Measurements from ENCODE around the gene ASRGL1.
"Not testable (repeated sequence)": the region's sequence is repeated elsewhere in the genome, so short reads cannot be mapped to it uniquely, and the experiment has no call there.

Gene ASRGL1

DNA sequence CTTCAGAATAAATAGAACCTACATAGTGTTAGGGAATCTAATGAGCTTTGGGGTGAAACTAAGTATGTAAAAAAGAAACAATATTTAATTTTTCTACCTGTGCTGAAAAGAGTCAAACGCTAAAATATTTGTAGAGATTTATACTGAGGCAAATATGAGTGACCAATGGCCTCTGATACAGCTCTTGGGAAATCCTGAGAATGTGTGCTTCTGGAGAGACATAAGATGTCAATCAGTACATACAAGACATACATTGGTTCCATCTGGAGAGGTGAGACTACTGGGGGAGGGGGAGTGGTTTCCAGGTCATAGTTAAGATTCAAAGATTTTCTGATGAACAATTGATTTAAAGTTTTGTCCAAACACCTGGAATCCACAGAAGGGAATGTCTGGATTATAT, 970 bp downstream of the ASRGL1 start:
- Mint-ChIP-seq H3K4me3 (peak overlapping the region; percentile 87), H3K4me1 (ENCODE audit: low read depth) (peaks cover 11% of the 10 kb centered on the region), H3K27me3 (peaks cover 3% of the 10 kb centered on the region), H3K36me3 (peaks cover 2% of the 10 kb centered on the region), H3K9me3 (ENCODE audit: low read depth) (no peaks in the 10 kb centered on the region), H3K27ac (no peak overlapping the region)

DNA sequence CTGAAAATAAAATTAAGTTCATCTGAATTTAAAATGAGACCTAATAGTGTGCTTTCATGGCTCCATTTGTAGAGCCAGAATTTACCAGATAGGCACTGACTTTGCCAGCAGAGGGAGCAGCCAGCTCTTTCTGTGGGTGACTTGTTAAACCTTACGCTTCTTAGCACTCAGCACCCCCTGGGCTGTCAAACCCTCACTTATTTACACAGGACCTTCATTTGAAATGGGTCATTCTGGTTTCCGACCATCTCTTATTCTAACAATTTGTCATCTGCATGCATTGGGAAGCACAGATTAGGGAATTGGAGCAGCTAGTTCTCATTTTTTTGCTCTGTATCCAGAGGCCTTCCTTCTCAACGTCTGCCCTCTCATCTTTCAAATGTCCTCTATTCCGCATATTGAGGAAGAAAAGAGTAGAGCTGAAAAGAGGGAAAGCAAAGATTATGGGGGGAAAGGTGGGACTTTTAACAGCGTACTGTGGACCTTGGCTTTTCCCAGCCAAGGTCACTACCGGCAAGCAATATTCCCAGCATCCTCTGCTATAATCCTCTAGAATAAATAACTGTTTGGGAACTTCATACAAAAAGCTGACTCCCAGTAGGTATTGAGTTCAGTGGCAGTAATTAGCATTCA, 3.1 kb downstream of the ASRGL1 start:
- H3K9me3 Mint-ChIP-seq (ENCODE audit: low read depth) = no peaks in the 10 kb centered on the region
- H3K4me3 Mint-ChIP-seq = no peak overlapping the region
- H3K27ac Mint-ChIP-seq = no peak overlapping the region
- no peaks in the 10 kb centered on the region for H3K36me3 Mint-ChIP-seq
- H3K4me1 Mint-ChIP-seq (ENCODE audit: low read depth) = peaks cover 11% of the 10 kb centered on the region
- H3K27me3 Mint-ChIP-seq = no peaks in the 10 kb centered on the region

DNA sequence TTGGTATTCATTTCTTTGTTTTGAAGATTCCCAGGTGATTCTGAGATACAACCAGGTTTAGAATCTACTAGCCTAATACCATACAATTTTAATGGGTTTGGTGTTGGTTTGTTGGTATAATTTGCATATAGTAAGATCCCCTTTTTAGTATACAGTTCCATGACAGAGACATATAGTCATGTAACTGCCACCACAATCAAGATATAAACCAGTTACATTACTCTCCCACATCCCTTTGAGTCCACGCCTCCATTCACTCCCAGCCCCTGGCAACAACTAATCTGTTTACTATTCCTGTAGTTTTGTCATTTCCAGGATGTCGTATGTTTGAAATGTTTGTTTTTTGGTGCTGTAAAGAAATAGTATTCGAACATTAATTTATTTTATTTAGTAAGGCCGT, 4.3 kb downstream of the ASRGL1 start:
- Mint-ChIP-seq H3K4me1 (ENCODE audit: low read depth) (peaks cover 6% of the 10 kb centered on the region), H3K36me3 (no peaks in the 10 kb centered on the region), H3K4me3 (no peak overlapping the region), H3K27me3 (no peaks in the 10 kb centered on the region), H3K9me3 (ENCODE audit: low read depth) (no peaks in the 10 kb centered on the region), H3K27ac (no peak overlapping the region)

DNA sequence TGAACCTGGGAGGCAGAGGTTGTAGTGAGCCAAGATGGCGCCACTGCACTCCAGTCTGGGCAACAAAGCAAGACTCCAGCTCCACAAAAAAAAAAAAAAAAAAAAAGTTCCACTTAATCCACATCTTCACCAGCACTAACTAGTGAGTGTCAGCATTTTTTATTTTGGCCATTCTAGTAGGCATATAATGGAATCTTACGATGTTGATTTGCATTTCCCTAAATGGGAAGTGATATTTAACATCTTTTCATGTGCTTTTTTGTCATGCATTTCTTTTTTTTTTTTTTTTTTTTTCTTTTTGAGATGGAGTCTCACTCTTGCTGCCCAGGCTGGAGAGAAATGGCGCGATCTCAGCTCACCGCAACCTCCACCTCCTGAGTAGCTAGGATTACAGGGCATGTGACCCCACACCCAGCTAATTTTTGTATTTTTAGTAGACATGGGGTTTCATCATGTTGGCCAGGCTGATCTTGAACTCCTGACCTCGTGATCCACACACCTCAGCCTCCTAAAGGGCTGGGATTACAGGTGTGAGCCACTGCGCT, 6.5 kb downstream of the ASRGL1 start:
- H3K27ac Mint-ChIP-seq; H3K36me3 Mint-ChIP-seq; H3K4me3 Mint-ChIP-seq; H3K27me3 Mint-ChIP-seq; H3K9me3 Mint-ChIP-seq (ENCODE audit: low read depth); H3K4me1 Mint-ChIP-seq (ENCODE audit: low read depth): not testable (repeated sequence)

DNA sequence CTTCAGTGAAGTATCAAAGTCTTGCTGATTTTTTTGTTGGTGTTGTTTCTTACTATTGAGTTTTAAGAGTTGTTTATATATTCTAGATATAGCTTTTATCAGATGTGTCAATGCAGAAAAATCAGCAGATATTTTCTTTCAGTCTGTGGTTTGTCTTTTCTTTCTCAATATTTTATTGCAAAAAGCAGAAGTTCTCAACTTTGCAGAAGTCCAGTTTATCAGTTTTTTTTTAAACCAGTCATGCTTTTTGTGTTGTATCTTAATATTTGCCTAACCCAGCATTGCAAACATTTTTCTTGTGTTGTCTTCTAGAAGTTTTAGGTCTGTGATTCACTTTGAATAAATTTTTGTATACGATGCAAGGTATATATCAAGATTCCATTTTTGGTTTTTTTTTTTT, 7.0 kb downstream of the ASRGL1 start:
- H3K36me3 Mint-ChIP-seq = no peaks in the 10 kb centered on the region
- no peaks in the 10 kb centered on the region for H3K4me1 Mint-ChIP-seq (ENCODE audit: low read depth)
- H3K27me3 Mint-ChIP-seq = no peaks in the 10 kb centered on the region
- H3K27ac Mint-ChIP-seq = no peak overlapping the region
- H3K9me3 Mint-ChIP-seq (ENCODE audit: low read depth) = no peaks in the 10 kb centered on the region
- no peak overlapping the region for H3K4me3 Mint-ChIP-seq

DNA sequence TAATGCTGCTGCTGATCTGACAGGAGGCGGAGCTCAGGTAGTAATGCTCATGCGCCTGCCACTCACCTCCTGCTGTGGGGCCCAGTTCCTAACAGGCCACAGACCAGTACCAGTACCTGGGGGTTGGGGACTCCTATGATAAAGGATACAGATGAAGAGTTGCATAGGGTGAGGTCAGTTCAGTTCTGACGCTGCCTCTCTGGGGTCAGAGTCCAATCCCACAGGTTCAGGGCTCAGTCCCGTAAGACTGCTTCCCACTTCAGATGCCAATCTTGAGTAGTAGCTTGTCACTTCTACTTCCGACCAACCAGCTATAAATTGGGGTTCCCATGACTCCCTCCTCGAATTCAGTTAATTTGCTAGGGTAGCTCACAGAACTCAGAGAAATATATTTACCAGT, 8.6 kb downstream of the ASRGL1 start:
- Mint-ChIP-seq H3K4me1 (ENCODE audit: low read depth) (no peaks in the 10 kb centered on the region), H3K27ac (no peak overlapping the region), H3K27me3 (no peaks in the 10 kb centered on the region), H3K9me3 (ENCODE audit: low read depth) (no peaks in the 10 kb centered on the region), H3K4me3 (no peak overlapping the region), H3K36me3 (no peaks in the 10 kb centered on the region)

DNA sequence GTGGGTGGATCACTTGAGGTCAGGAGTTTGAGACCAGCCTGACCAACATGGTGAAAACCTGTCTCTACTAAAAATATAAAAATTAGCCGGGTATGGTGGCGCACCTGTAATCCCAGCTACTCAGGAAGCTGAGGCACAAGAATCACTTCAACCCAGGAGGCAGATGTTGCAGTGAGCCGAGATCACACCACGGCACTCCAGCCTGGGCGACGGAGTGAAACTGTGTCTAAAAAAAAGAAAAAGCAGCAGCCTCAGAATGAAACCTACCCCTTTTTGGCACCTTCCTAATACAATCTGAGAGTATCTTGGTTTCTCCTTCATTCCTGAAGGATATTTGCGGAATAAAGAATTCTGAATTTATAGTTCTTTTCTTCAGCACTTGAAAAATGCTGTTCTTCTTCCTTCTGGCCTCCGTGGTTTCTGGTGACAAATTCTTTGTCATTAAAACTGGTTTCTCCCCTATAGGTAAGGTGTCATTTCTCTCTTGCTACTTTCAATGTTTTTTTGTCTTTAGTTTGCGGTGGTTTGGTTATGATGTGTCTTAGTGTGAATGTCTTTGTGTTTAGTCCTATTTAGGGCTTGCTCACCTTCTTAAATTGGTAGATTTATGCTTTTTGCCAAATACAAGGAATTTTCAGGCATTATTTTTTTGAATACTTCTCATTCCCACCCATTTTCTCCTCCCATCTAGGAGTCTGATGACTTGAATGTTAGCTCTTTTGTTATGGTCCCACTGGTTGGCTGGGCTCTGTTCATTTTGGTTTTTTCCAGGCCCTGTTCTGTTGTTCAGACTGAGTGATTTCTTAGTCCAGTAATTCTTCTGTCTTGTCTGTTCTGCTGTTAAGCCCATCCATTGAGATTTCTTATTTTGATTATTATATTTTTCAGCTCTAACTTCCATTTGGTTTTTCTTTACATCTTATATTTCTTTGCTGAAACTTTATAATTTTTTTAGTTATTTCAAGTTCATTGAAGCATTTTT, 15.4 kb downstream of the ASRGL1 start:
- Mint-ChIP-seq H3K36me3 (peaks cover 3% of the 10 kb centered on the region), H3K4me1 (ENCODE audit: low read depth) (no peaks in the 10 kb centered on the region), H3K4me3 (no peak overlapping the region), H3K27ac (peak overlapping the region; percentile 30), H3K27me3 (no peaks in the 10 kb centered on the region), H3K9me3 (ENCODE audit: low read depth) (no peaks in the 10 kb centered on the region)

DNA sequence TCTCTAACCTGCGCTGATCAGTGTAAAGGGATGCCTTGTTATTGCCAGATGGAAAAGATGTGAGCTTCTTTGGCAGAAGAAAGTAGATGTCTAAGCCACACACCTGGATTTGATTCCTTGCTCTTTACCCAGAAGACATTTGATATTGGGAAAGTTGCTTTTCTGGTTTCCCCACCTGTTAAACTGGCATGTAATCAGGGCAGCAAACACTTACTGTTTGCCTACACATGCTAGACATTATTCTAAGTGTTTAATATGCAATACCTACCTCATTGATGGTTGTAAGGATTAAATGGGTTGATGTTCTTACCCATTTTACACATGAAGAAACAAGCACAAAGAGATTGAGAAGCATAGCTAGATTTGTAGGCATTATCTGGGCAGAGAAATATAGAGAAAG, 16.6 kb downstream of the ASRGL1 start:
- H3K27me3 Mint-ChIP-seq = no peaks in the 10 kb centered on the region
- H3K36me3 Mint-ChIP-seq = peaks cover 7% of the 10 kb centered on the region
- H3K4me3 Mint-ChIP-seq = no peak overlapping the region
- no peaks in the 10 kb centered on the region for H3K9me3 Mint-ChIP-seq (ENCODE audit: low read depth)
- no peaks in the 10 kb centered on the region for H3K4me1 Mint-ChIP-seq (ENCODE audit: low read depth)
- H3K27ac Mint-ChIP-seq = no peak overlapping the region

DNA sequence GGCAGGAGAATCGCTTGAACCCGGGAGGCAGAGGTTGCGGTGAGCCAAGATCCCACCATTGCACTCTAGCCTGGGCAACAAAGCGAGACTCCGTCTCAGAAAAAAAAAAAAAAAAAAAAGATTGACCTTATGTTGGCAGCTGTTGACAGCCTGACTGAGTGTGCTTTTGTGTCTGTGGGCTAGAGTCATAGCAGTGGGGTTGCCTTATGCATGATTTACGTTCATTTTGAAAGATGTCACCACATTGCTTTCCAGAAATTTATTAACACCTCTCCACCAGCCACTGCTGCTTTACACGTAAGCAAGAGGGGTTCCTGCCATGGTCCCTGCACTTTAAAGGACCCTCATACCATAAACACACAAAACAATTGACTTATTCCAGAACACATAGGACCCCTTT, 21.0 kb downstream of the ASRGL1 start:
- no peak overlapping the region for H3K27ac Mint-ChIP-seq
- no peaks in the 10 kb centered on the region for H3K27me3 Mint-ChIP-seq
- H3K4me3 Mint-ChIP-seq = no peak overlapping the region
- peaks cover 4% of the 10 kb centered on the region for H3K36me3 Mint-ChIP-seq
- H3K9me3 Mint-ChIP-seq (ENCODE audit: low read depth) = no peaks in the 10 kb centered on the region
- H3K4me1 Mint-ChIP-seq (ENCODE audit: low read depth) = no peaks in the 10 kb centered on the region

DNA sequence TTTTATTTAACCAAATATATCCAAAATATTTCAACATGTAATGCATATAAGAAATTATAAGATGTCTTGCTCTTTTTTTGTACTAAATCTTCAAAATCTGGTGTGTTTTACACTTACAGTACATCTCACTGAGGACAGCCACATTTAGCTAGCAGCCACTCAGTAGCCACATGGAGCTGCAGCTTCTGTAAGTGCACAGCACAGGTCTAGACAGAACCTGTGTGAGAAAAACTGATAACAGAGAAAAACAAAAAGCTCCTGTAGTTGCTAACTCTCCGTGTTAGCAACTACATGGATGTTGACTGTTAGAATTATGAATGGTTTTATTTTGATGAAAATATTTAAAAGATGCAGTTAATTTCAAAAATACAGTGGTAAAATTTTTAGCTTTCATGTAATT, 22.2 kb downstream of the ASRGL1 start:
- H3K9me3 Mint-ChIP-seq (ENCODE audit: low read depth) = no peaks in the 10 kb centered on the region
- no peaks in the 10 kb centered on the region for H3K4me1 Mint-ChIP-seq (ENCODE audit: low read depth)
- H3K27ac Mint-ChIP-seq = no peak overlapping the region
- H3K36me3 Mint-ChIP-seq = peaks cover 4% of the 10 kb centered on the region
- H3K27me3 Mint-ChIP-seq = no peaks in the 10 kb centered on the region
- H3K4me3 Mint-ChIP-seq = no peak overlapping the region

DNA sequence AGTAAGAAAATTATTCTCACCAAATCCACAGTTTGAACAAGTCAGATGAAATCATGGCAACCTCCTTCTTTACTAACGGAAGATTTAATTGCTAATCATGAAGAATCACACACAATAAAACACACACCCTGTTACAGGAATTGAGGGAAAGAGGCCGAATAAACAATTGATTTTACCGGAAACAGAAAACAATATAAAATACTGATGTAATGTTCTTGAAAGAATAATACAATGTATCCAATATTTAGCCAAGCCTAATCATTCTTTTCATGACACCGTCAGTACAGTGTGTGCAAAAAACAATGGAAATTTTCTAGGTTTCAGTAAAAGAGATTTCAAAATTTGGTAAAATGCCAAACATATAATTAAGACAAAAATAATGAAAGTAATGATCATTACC, 23.4 kb downstream of the ASRGL1 start:
- Mint-ChIP-seq H3K36me3 (peaks cover 4% of the 10 kb centered on the region), H3K4me1 (ENCODE audit: low read depth) (no peaks in the 10 kb centered on the region), H3K27me3 (no peaks in the 10 kb centered on the region), H3K9me3 (ENCODE audit: low read depth) (no peaks in the 10 kb centered on the region), H3K27ac (no peak overlapping the region), H3K4me3 (no peak overlapping the region)

DNA sequence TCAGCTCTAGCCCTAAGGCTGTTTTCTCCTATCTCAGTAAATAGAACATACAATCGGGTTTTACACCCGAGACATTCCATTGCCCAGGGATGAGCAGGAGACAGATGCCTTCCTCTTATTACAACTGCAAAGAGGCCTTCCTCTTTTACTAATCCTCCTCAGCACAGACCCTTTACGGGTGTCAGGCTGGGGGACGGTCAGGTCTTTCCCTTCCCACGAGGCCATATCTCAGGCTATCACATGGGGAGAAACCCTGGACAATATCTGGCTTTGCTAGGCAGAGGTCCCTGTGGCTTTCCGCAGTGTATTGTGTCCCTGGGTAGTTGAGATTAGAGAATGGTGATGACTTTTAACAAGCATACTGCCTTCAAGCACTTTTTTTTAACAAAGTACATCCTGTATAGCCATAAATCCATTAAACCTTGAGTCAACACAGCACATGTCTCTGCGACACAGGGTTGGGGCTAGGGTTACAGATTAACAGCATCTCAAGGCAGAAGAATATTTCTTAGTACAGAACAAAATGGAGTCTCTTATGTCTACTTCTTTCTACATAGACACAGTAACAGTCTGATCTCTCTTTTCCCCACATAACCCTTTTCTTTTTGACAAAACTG, 31.7 kb downstream of the ASRGL1 start:
- not testable (repeated sequence) for H3K36me3 Mint-ChIP-seq; H3K9me3 Mint-ChIP-seq (ENCODE audit: low read depth); H3K27ac Mint-ChIP-seq; H3K27me3 Mint-ChIP-seq; H3K4me1 Mint-ChIP-seq (ENCODE audit: low read depth); H3K4me3 Mint-ChIP-seq

DNA sequence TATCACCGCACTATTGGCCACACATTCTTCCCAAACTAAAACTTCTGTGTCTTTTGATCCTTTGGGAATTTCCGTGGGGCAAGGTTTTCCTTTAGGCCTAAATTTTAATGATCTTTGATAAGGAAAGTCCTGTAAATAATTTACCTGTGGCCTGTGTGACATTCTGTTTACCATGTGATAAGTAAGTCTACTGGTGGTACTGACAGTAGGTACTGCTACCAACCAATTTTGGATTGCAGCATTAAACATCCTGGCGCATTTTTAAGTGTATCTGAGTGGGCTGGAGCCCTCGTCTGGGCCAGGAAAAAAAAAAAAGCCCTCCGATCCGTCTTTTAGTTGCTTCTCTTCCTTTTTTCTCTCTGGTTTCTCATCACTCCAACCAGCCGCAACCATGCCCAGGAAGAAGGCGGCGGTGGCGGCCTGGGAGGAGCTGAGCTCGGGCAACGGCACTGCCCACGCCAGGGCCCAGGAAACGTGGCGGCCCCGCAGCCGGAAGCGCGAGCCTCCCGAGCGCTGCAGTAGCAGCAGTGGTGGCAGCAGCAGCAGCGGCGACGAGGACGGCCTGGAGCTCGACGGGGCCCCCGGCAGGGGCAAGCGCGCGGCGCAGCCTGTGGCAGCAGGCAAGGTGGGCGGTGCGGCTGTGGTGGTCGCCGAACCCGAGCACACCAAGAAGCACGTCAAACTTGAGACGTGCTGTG, 33.6 kb downstream of the ASRGL1 start:
- Mint-ChIP-seq H3K27me3 (no peaks in the 10 kb centered on the region), H3K4me1 (ENCODE audit: low read depth) (peaks cover 9% of the 10 kb centered on the region), H3K4me3 (peak overlapping the region; percentile 74), H3K27ac (peak overlapping the region; percentile 85), H3K36me3 (no peaks in the 10 kb centered on the region), H3K9me3 (ENCODE audit: low read depth) (no peaks in the 10 kb centered on the region)

DNA sequence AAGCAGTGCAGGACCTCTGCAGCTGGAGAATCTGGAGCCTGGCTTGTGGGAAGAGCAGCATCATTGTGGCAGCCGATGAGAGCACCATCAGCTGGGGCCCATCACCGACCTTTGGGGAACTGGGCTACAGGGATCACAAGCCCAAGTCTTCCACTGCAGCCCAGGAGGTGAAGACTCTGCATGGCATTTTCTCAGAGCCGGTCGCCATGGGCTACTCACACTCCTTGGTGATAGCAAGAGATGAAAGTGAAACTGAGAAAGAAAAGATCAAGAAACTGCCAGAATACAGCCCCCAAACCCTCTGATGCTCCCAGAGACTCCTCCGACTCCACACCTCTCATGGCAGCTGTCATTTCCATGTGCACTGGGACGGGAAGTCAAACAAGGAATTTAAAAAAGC, 35.6 kb downstream of the ASRGL1 start:
- Mint-ChIP-seq H3K36me3 (no peaks in the 10 kb centered on the region), H3K4me3 (no peak overlapping the region), H3K27me3 (no peaks in the 10 kb centered on the region), H3K27ac (no peak overlapping the region), H3K9me3 (ENCODE audit: low read depth) (no peaks in the 10 kb centered on the region), H3K4me1 (ENCODE audit: low read depth) (peaks cover 9% of the 10 kb centered on the region)
